ENCODE measurements around the gene CYP46A1.

Gene CYP46A1

GRCh38 chr14:99657645-99658155, 26.4 kb upstream of the CYP46A1 start:
- H4K20me1 ChIP-seq (ENCODE audit: low read depth, low read length) = no peaks in the 10 kb centered on the region
- H3K27ac ChIP-seq (ENCODE audit: low read depth, low read length) = no peak overlapping the region
- no peak overlapping the region for H3K9ac ChIP-seq (ENCODE audit: low read length)
- H3K79me2 ChIP-seq (ENCODE audit: insufficient read depth, low read length) = no peaks in the 10 kb centered on the region
- no peak overlapping the region for H3K4me2 ChIP-seq (ENCODE audit: low read depth, low read length, poor library complexity, severe bottlenecking)
- H3K36me3 ChIP-seq (ENCODE audit: low read length) = no peaks in the 10 kb centered on the region
- H3K9me3 ChIP-seq (ENCODE audit: insufficient read depth, low read length) = no peaks in the 10 kb centered on the region
- H3K9me2 ChIP-seq (replicated peaks; ENCODE audit: insufficient read depth, low read length) = no peaks in the 10 kb centered on the region
- no peaks in the 10 kb centered on the region for H3K27me3 ChIP-seq (ENCODE audit: low read length)
- H2AFZ ChIP-seq (ENCODE audit: low read depth, low read length, severe bottlenecking) = no peak overlapping the region
- TF ChIP-seq CTCF (IDR thresholded peaks at IDR 0.05; ENCODE audit: insufficient read depth, low read length, poor library complexity, severe bottlenecking) = no peak
- no peak for TF ChIP-seq EZH2phosphoT487 (conservative IDR thresholded peaks at IDR 0.05; ENCODE audit: low read length)
- H3F3A ChIP-seq (ENCODE audit: insufficient read depth) = no peaks in the 10 kb centered on the region
- H3K4me3 ChIP-seq (ENCODE audit: insufficient read depth, low read length, poor library complexity, severe bottlenecking) = no peak overlapping the region

GRCh38 chr14:99658218-99658845, 25.8 kb upstream of the CYP46A1 start:
- Histone ChIP-seq H3K4me2 (ENCODE audit: low read depth, low read length, poor library complexity, severe bottlenecking) (no peak overlapping the region), H4K20me1 (ENCODE audit: low read depth, low read length) (no peaks in the 10 kb centered on the region), H2AFZ (ENCODE audit: low read depth, low read length, severe bottlenecking) (no peak overlapping the region), H3K4me3 (ENCODE audit: insufficient read depth, low read length, poor library complexity, severe bottlenecking) (no peak overlapping the region), H3K27me3 (ENCODE audit: low read length) (no peaks in the 10 kb centered on the region), H3K36me3 (ENCODE audit: low read length) (no peaks in the 10 kb centered on the region), H3K9ac (ENCODE audit: low read length) (no peak overlapping the region), H3K79me2 (ENCODE audit: insufficient read depth, low read length) (no peaks in the 10 kb centered on the region), H3F3A (ENCODE audit: insufficient read depth) (no peaks in the 10 kb centered on the region), H3K9me3 (ENCODE audit: insufficient read depth, low read length) (no peaks in the 10 kb centered on the region), H3K9me2 (replicated peaks; ENCODE audit: insufficient read depth, low read length) (no peaks in the 10 kb centered on the region), H3K27ac (ENCODE audit: low read depth, low read length) (no peak overlapping the region)
- TF ChIP-seq CTCF (IDR thresholded peaks at IDR 0.05; ENCODE audit: insufficient read depth, low read length, poor library complexity, severe bottlenecking) (no peak), EZH2phosphoT487 (conservative IDR thresholded peaks at IDR 0.05; ENCODE audit: low read length) (no peak)

GRCh38 chr14:99659333-99659741, 24.8 kb upstream of the CYP46A1 start:
- no peak overlapping the region for H3K27ac ChIP-seq (ENCODE audit: low read depth, low read length)
- H3K27me3 ChIP-seq (ENCODE audit: low read length) = no peaks in the 10 kb centered on the region
- H2AFZ ChIP-seq (ENCODE audit: low read depth, low read length, severe bottlenecking) = no peak overlapping the region
- no peak overlapping the region for H3K4me2 ChIP-seq (ENCODE audit: low read depth, low read length, poor library complexity, severe bottlenecking)
- no peaks in the 10 kb centered on the region for H3F3A ChIP-seq (ENCODE audit: insufficient read depth)
- no peak overlapping the region for H3K4me3 ChIP-seq (ENCODE audit: insufficient read depth, low read length, poor library complexity, severe bottlenecking)
- no peaks in the 10 kb centered on the region for H4K20me1 ChIP-seq (ENCODE audit: low read depth, low read length)
- H3K9ac ChIP-seq (ENCODE audit: low read length) = no peak overlapping the region
- TF ChIP-seq CTCF (IDR thresholded peaks at IDR 0.05; ENCODE audit: insufficient read depth, low read length, poor library complexity, severe bottlenecking) = no peak
- TF ChIP-seq EZH2phosphoT487 (conservative IDR thresholded peaks at IDR 0.05; ENCODE audit: low read length) = no peak
- H3K79me2 ChIP-seq (ENCODE audit: insufficient read depth, low read length) = no peaks in the 10 kb centered on the region
- no peaks in the 10 kb centered on the region for H3K9me3 ChIP-seq (ENCODE audit: insufficient read depth, low read length)
- H3K36me3 ChIP-seq (ENCODE audit: low read length) = no peaks in the 10 kb centered on the region
- no peaks in the 10 kb centered on the region for H3K9me2 ChIP-seq (replicated peaks; ENCODE audit: insufficient read depth, low read length)

Measured in SU-DHL-6 (cell line).